Measurements from ENCODE around the gene GRIA3. TPM values are rescaled to one million over a fixed set of nuclear protein-coding genes. Genes with fewer than 3 reads are reported as not detected.

The GRIA3 gene
- 1 to 10 TPM; 1.9 to 3.1 (median 2.4) TPM for polyA plus RNA-seq (ENCODE audit: insufficient read length in 4 of 4)

GRCh38 chrX:123184219-123184865 lies at the start of gene GRIA3:
GRIA3 (plus strand) TSS chrX:123184278; CDS start chrX:123184536, 258 bp downstream.
- no peak for DNase-seq (ENCODE audit: low read depth in 4 of 4, low spot score in 3 of 4)

GRCh38 chrX:123138473-123138872 lies 45.6 kb upstream of the GRIA3 start:
- no peak for DNase-seq (ENCODE audit: low read depth in 4 of 4, low spot score in 3 of 4)

- no peak for DNase-seq (ENCODE audit: low read depth in 4 of 4, low spot score in 3 of 4)
These were observed 43.6 kb upstream of the GRIA3 start for GRCh38 chrX:123140454-123140853.

GRCh38 chrX:123140904-123141303 lies 43.2 kb upstream of the GRIA3 start:
- no peak for DNase-seq (ENCODE audit: low read depth in 4 of 4, low spot score in 3 of 4)

GRCh38 chrX:123153846-123154335 lies 30.2 kb upstream of the GRIA3 start:
- DNase-seq (ENCODE audit: low read depth in 4 of 4, low spot score in 3 of 4) = no peak

GRCh38 chrX:123155327-123155726 lies 28.8 kb upstream of the GRIA3 start:
- DNase-seq (ENCODE audit: low read depth in 4 of 4, low spot score in 3 of 4) = no peak

GRCh38 chrX:123157586-123157985 lies 26.5 kb upstream of the GRIA3 start:
- DNase-seq (ENCODE audit: low read depth in 4 of 4, low spot score in 3 of 4) = no peak

- no peak for DNase-seq (ENCODE audit: low read depth in 4 of 4, low spot score in 3 of 4)
These were observed 24.7 kb upstream of the GRIA3 start for GRCh38 chrX:123159403-123159802.

- no peak for DNase-seq (ENCODE audit: low read depth in 4 of 4, low spot score in 3 of 4)
These were observed 16.5 kb upstream of the GRIA3 start for GRCh38 chrX:123167621-123168020.

GRCh38 chrX:123169247-123169901 lies 14.7 kb upstream of the GRIA3 start:
- no peak for DNase-seq (ENCODE audit: low read depth in 4 of 4, low spot score in 3 of 4)

- DNase-seq (ENCODE audit: low read depth in 4 of 4, low spot score in 3 of 4) = no peak
These were observed 13.5 kb upstream of the GRIA3 start for GRCh38 chrX:123170546-123170945.

GRCh38 chrX:123171781-123172180 lies 12.3 kb upstream of the GRIA3 start:
- no peak for DNase-seq (ENCODE audit: low read depth in 4 of 4, low spot score in 3 of 4)

- DNase-seq (ENCODE audit: low read depth in 4 of 4, low spot score in 3 of 4) = no peak
These were observed 11.2 kb upstream of the GRIA3 start for GRCh38 chrX:123172869-123173268.

GRCh38 chrX:123173833-123174232 lies 10.2 kb upstream of the GRIA3 start:
- no peak for DNase-seq (ENCODE audit: low read depth in 4 of 4, low spot score in 3 of 4)

- no peak for DNase-seq (ENCODE audit: low read depth in 4 of 4, low spot score in 3 of 4)
These were observed 8.5 kb upstream of the GRIA3 start for GRCh38 chrX:123175366-123176122.

- no peak for DNase-seq (ENCODE audit: low read depth in 4 of 4, low spot score in 3 of 4)
These were observed 2.7 kb upstream of the GRIA3 start for GRCh38 chrX:123181233-123181914.

GRCh38 chrX:123184866-123185276 lies 793 bp downstream of the GRIA3 start:
- DNase-seq (ENCODE audit: low read depth in 4 of 4, low spot score in 3 of 4) = no peak

GRCh38 chrX:123185721-123186120 lies 1.6 kb downstream of the GRIA3 start:
- no peak for DNase-seq (ENCODE audit: low read depth in 4 of 4, low spot score in 3 of 4)

GRCh38 chrX:123186801-123187200 lies 2.7 kb downstream of the GRIA3 start:
- DNase-seq (ENCODE audit: low read depth in 4 of 4, low spot score in 3 of 4) = no peak

- DNase-seq (ENCODE audit: low read depth in 4 of 4, low spot score in 3 of 4) = no peak
These were observed 4.0 kb downstream of the GRIA3 start for GRCh38 chrX:123188081-123188480.

- no peak for DNase-seq (ENCODE audit: low read depth in 4 of 4, low spot score in 3 of 4)
These were observed 5.3 kb downstream of the GRIA3 start for GRCh38 chrX:123189338-123189737.
